Measurements from ENCODE around the gene NEURL1B.

DNA sequence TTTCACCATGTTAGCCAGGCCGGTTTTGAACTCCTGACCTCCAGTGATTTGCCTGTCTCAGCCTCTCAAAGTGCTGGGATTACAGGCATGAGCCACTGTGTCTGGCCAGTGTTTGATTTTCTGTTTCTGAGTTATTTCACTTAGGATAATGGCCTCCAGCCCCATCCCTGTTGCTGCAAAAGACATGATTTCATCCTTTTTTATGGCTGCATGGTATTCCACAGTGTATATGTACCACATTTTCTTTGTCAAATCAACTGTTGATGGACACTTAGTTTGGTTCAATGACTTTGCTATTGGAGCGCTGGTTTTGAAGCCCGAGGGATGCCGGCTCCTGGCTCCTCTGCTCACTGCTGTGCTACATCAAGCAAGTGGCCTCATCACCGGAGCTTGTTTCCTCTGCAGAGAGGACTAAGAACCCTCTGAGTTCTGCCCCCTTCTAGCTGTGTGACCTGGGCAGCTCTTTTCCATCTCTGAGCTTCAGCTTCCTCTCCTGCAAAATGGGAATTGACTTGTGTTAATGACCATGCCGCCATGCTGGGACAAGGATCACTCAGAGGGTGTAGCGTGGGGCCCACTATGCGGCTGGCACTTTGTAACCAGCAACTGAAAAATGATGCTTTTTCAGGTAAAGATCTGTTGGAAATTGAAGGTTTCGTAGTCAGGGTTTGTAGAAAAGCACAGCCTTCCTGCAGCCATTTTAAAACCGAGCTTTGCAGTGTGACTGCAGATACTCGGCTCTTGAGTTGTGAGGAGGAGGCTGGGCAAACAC lies 4.6 kb upstream of the NEURL1B start:
- no peak for TF ChIP-seq EZH2phosphoT487 (IDR thresholded peaks at IDR 0.05; ENCODE audit: low read depth, severe bottlenecking, unreplicated experiment)
- TF ChIP-seq, protein P1, sequence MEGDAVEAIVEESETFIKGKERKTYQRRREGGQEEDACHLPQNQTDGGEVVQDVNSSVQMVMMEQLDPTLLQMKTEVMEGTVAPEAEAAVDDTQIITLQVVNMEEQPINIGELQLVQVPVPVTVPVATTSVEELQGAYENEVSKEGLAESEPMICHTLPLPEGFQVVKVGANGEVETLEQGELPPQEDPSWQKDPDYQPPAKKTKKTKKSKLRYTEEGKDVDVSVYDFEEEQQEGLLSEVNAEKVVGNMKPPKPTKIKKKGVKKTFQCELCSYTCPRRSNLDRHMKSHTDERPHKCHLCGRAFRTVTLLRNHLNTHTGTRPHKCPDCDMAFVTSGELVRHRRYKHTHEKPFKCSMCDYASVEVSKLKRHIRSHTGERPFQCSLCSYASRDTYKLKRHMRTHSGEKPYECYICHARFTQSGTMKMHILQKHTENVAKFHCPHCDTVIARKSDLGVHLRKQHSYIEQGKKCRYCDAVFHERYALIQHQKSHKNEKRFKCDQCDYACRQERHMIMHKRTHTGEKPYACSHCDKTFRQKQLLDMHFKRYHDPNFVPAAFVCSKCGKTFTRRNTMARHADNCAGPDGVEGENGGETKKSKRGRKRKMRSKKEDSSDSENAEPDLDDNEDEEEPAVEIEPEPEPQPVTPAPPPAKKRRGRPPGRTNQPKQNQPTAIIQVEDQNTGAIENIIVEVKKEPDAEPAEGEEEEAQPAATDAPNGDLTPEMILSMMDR (IDR thresholded peaks at IDR 0.05; ENCODE audit: poor library complexity) = no peak

All from hepatocyte (in vitro differentiated cells).